Activated T-cell treated with anti-CD3 and anti-CD28 coated beads, Interleukin-2, amount 50 U/mL, for 1 hour (primary cell): Measurements from ENCODE around the gene EEF1G.
"Not testable (repeated sequence)": the region's sequence is repeated elsewhere in the genome, so short reads cannot be mapped to it uniquely, and the experiment has no call there.

ENCODE experiments used
- DNase-seq: peaks from one replicate; pipeline ENCODE4 v3.0.0-alpha.2; 2020

EEF1G gene

GRCh38 chr11:62553839-62554361 is 19.8 kb downstream of the EEF1G start:
- no peak for DNase-seq

GRCh38 chr11:62553080-62553838 is 20.4 kb downstream of the EEF1G start:
- DNase-seq: peak; percentile 73

GRCh38 chr11:62552485-62553079 is 21.1 kb downstream of the EEF1G start:
- no peak for DNase-seq

GRCh38 chr11:62550478-62550877 is 23.2 kb downstream of the EEF1G start:
- DNase-seq: not testable (repeated sequence)

DNA sequence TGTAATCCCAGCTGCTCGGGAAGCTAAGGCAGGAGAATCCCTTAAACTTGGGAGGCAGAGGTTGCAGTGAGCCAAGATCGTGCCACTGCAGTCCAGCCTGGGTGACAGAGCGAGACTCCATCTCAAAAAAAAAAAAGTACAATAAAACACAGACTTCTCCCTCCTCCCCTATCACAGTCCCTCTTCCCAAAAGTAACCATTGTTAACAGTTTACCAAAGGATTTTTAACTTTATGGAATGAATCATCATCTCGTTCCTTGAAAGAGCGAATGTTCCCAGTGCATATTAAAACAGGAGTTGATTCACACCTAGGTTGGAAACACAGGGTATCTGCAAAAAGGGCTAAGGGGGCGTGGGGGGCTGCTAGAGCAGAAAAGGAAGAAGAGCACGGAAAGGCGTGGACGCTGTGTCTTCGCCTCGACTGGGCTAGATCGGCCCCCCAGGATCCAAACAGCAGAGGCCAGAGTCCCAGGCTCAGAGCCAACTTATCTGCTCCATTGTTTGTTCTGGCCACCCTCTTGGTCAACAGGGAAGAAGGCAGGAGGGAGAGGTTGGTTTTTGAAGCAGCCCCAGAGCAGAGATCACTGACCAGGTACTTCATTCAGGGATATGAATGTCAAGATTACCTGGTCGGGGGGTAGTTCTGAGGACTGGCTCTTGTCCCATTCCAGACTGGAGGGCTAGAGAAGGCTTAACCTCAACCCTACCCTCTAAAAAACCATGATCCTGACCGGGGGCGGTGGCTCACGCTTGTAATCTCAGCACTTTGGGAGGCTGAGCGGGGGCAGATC is 25.0 kb downstream of the EEF1G start:
- DNase-seq: no peak

DNA sequence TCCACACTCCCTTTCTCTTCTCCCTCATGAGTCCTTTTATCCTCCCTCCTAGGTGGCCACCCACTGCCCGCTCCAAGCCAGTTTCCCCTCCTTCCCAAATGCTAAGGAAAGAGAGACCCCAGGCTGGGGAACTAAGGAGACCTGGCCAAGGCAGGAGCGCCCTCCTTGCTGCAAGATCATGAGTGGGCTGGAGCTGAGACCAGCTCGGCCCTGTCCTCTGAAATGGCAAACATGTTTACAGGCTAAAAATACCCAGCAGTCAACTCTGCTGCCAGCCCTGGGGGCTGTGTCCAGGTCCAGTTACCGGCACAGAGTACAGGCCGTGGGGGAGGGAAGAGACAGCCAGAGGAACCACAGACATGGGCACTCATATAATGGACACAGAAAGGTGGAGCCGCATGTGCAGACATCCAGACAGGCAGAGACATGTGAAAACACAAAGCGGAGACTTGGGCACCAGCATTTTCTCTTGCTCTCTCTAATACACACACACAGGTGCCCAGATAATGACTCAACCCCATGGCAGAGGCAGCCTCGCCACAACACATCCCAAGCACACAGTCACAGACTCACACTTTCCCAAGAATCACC is 25.9 kb downstream of the EEF1G start:
- DNase-seq: no peak

DNA sequence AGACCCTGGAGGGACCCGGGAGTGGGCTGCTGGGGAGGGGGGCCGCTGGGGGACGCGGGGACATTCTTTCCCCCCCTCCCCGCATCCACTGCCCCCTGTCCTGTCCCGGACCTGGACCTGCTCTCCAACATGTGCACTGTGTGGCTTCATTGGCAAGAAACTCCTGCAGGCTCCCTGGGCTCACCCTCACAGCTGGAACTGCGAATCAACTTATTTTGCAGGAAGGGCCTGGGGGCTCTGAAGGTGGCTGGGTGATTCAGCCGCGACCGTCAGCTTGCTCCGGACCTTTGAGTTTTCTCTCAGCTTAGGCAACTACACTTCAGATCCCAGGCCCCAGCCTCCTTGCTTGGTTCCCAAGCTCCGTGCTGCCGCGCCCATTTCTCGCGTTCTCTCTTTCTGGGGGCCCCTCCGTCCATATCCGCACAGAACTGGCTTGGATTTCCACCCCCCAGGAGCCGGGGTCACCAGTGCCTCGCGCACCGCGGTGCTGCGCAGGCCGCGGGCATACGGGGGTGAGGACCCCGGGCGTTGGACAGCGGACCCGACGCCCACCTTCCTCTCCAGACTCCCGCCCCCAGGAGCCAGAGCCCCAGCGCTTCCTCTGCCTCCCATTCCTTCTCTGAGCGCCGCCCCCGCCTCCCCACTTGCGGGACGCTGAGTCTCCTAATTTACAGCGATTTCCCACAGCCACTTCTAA is 26.6 kb downstream of the EEF1G start:
- DNase-seq: no peak

GRCh38 chr11:62546244-62546928 is 27.3 kb downstream of the EEF1G start, which contains the start of gene AHNAK:
TSS of gene AHNAK (minus strand) at chr11:62546806. CDS start at chr11:62536098, 10,708 bp downstream.
- peak; percentile 74 for DNase-seq

- DNase-seq: peak; percentile 76
Observed at GRCh38 chr11:62545437-62546243, 28.1 kb downstream of the EEF1G start.

GRCh38 chr11:62544581-62545436 is 28.9 kb downstream of the EEF1G start:
- DNase-seq: peak; percentile 45

DNA sequence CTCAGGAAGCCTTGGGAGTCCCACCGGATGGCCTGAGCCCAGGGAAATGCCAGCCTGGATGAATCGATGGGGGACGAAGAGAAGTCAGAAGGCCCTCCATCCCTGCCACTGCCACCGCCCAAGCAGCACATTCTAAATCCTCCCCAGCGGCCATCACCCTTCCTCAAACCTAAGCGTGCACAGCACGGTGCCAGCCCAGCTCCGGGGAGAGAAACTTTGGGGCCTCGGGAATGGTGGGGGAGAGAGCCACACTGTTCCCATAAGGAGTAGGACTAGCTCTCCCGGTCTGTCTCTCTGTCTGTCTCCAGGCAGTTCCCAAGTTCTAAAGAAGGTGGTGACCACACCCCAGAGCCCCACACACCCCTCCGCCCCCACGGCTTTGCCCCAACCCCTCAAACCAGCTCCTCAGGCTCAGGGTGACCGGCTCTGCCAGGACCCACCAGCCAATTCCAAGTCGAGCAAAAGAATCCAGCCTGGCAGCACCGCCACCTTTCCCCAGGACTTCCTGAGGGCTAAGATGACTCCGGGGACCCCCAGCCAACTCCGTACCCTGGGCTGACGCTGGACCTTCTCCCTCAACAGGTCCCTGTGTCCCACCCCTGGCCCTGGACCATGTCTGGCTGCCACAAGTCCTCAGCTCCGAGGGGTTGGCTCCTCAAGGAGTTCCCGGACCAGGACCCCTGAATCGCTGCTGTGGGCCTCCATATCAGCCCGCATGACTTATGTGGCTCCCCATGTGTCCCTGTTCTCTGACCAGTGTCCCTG is 29.8 kb downstream of the EEF1G start:
- DNase-seq: no peak

DNA sequence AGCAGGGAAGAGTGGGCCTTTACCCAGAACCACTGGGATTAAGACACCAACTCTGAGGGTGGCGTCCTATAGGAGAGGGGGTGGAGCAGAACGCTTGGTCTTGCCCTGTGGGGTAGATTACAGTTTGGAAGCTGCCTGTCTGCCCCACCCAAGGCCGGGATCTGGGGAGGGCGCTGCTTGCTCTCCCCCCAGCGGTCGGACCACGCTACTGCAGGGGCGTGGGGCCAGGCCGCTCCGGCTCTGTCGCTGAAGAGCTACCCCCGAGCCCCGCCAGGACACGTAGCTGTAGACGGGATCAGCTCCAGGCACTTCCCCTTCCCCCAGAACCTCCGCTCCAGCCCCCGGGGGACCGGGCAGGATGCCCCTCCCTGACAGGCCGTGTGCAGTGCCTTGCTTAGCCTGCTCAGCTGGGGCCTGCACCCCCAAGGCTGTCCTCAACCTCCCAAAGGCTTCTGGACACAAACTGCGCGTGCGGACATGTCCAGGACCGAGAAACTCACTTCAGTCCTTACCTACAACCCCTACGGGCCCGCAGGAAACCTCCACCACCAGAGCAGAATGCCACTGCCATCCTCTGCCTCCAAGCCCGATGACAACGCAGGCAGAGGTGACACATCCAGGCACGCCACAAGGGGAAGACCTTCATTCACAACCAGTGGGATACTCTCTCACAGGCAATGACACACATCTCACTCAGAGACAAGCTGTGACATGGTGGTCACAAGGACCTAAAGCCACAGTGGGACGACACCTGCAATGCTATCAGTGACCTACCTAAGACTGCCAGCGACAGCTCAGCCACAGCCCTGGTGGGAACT is 30.7 kb downstream of the EEF1G start:
- DNase-seq: peak; percentile 78

DNA sequence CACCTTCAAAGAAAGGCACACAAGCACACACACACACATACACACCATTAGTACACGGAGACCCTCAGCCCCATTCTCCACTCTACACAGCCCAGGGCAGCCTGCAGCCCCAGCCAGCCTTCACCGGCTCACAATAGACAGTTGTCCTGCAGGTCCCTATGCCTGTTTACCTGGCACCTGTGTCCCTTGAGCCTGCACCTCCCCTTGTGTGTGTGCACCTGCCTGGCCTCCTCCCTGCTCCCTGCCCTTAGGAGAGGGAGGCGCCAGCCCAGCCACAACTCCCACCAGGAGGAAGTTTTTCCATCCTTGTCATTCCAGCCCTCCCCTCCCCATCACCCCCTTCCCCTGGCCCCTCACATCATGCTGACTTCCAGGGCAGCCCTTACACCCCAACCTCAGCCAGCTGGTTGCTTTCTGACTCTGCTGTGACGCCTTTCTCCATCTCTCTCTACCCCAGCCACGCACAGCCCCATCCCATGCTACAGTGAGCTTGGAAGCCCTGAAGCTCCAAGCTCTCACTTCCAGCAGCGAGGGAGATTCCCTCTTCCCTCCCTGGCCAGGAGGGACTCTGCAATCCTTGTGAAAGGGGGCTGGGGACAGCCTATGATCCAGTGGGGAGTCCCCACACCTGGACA is 31.5 kb downstream of the EEF1G start:
- no peak for DNase-seq

DNA sequence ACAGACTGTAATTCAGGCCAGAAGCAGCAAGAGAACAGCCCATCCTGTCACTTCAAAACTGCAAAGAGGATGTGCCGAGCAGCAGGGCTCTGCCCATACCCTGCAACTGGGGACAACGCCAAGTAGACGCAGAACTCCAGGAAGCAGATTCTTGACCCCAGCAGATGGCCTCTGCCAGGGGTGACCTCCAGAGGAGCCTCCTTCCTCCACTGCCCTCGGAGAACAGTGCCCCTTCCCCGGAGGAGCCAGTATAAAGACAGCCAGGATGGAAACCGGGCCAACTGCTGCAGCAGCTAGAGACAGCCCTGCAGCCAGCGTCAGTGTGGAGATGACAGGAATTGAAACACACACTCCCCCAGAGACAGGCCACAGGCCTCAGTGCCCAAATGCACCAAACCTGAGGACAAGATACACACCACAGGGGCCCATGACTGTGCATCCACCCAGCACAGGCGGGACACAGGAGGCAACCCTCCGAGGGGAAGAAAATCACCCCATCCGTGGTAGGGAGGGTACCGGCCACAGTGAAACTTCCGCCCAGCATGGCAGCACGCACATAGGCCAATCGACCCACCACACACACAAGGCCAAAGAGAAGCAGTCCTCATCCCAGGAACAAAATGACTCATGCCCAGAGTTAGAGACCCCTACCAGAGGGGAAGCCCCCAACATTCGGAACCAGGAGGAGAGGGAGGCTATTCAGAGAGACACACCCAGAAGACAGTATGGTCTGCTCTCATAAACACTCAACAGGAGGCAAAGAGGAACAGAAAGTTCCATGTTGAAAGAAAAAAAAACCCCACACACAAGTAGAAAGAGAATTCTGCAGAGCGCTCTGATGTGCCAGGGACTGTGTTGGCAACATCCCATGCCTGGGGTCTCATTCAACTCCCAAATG is 32.6 kb downstream of the EEF1G start:
- DNase-seq: no peak

GRCh38 chr11:62539238-62539925 is 34.3 kb downstream of the EEF1G start:
- DNase-seq: peak; percentile 57
